H9 (cell line): ENCODE measurements around the gene C1orf159. TPM values are rescaled to one million over a fixed set of nuclear protein-coding genes. Genes with fewer than 3 reads are reported as not detected.

Experiments used
- DNase-seq: peaks from one replicate; pipeline ENCODE4 v3.0.0-alpha.2; 2017
- H2AFZ ChIP-seq: one replicate; pipeline ENCODE4 v1.6.1; 2013; ENCODE audit warnings: mild to moderate bottlenecking, low read length, control low read depth, moderate library complexity
- H2AK5ac ChIP-seq: 2 replicates; pipeline ENCODE4 v1.6.1; 2013; ENCODE audit warnings: low read length, control low read depth, mixed read lengths; ENCODE audit not compliant: insufficient read length
- H2BK120ac ChIP-seq: one replicate; pipeline ENCODE4 v1.6.1; 2013; ENCODE audit warnings: low read depth, mild to moderate bottlenecking, low read length, control low read depth, inconsistent platforms; ENCODE audit not compliant: poor library complexity, severe bottlenecking
- H2BK12ac ChIP-seq: 2 replicates; pipeline ENCODE4 v1.6.1; 2013; ENCODE audit warnings: low read length, control low read depth, mixed read lengths, low read depth; ENCODE audit not compliant: insufficient read length
- H2BK15ac ChIP-seq: 2 replicates; pipeline ENCODE4 v1.6.1; 2013; ENCODE audit warnings: low read depth, low read length, control low read depth
- H2BK20ac ChIP-seq: one replicate; pipeline ENCODE4 v1.6.1; 2013; ENCODE audit warnings: low read depth, mild to moderate bottlenecking, low read length, control low read depth, inconsistent platforms; ENCODE audit not compliant: poor library complexity, severe bottlenecking
- H2BK5ac ChIP-seq: 2 replicates; pipeline ENCODE4 v1.6.1; 2013; ENCODE audit warnings: low read length, control low read depth, mixed read lengths; ENCODE audit not compliant: insufficient read length
- H3K14ac ChIP-seq: 2 replicates; pipeline ENCODE4 v1.6.1; 2013; ENCODE audit warnings: low read length, control low read depth; ENCODE audit not compliant: insufficient read depth
- H3K18ac ChIP-seq: 2 replicates; pipeline ENCODE4 v1.6.1; 2013; ENCODE audit warnings: low read depth, mild to moderate bottlenecking, mixed read lengths, low read length, control low read depth; ENCODE audit not compliant: insufficient read length
- H3K23ac ChIP-seq: 2 replicates; pipeline ENCODE4 v1.6.1; 2013; ENCODE audit warnings: low read length, control low read depth, mixed read lengths, low read depth; ENCODE audit not compliant: insufficient read length
- H3K23me2 ChIP-seq: 2 replicates; pipeline ENCODE4 v1.6.1; 2013; ENCODE audit warnings: low read depth, mild to moderate bottlenecking, mixed read lengths, low read length, control low read depth; ENCODE audit not compliant: insufficient read length, poor library complexity, severe bottlenecking
- H3K27ac ChIP-seq: 2 replicates; pipeline ENCODE4 v1.5.1; 2013; ENCODE audit warnings: low read length, control low read depth, mixed read lengths, low read depth; ENCODE audit not compliant: insufficient read length
- H3K27me3 ChIP-seq: 2 replicates; pipeline ENCODE4 v1.6.1; 2013; ENCODE audit warnings: low read length, control low read depth, inconsistent platforms; ENCODE audit not compliant: insufficient read depth
- H3K4ac ChIP-seq: 2 replicates; pipeline ENCODE4 v1.6.1; 2013; ENCODE audit warnings: low read depth, mild to moderate bottlenecking, control low read depth, inconsistent platforms, low read length, moderate library complexity
- H3K4me1 ChIP-seq: 2 replicates; pipeline ENCODE4 v1.6.1; 2013; ENCODE audit warnings: low read length, control low read depth, inconsistent platforms; ENCODE audit not compliant: insufficient read depth
- H3K4me2 ChIP-seq: 2 replicates; pipeline ENCODE4 v1.6.1; 2013; ENCODE audit warnings: low read length, control low read depth, mixed read lengths; ENCODE audit not compliant: insufficient read length, insufficient read depth
- H3K56ac ChIP-seq: 2 replicates; pipeline ENCODE4 v1.6.1; 2013; ENCODE audit warnings: low read depth, mild to moderate bottlenecking, mixed read lengths, low read length, control low read depth; ENCODE audit not compliant: insufficient read length
- H3K79me1 ChIP-seq: 2 replicates; pipeline ENCODE4 v1.6.1; 2013; ENCODE audit warnings: low read depth, mild to moderate bottlenecking, moderate library complexity, low read length, control low read depth, inconsistent platforms; ENCODE audit not compliant: insufficient read depth, poor library complexity, severe bottlenecking
- H3K79me2 ChIP-seq: 2 replicates; pipeline ENCODE4 v1.6.1; 2013; ENCODE audit warnings: low read length, control low read depth, inconsistent platforms; ENCODE audit not compliant: insufficient read depth
- H3K9ac ChIP-seq: 2 replicates; pipeline ENCODE4 v1.6.1; 2013; ENCODE audit warnings: low read length, control low read depth, mixed read lengths; ENCODE audit not compliant: insufficient read length; ENCODE audit errors: extremely low read depth
- H3K9me3 ChIP-seq: one replicate; pipeline ENCODE4 v1.6.1; 2013; ENCODE audit warnings: low read depth, low read length, inconsistent platforms; ENCODE audit not compliant: control insufficient read depth
- H3T11ph ChIP-seq: one replicate; pipeline ENCODE4 v1.6.1; 2013; ENCODE audit warnings: mild to moderate bottlenecking, low read length, control low read depth, inconsistent platforms
- H4K20me1 ChIP-seq: one replicate; pipeline ENCODE4 v1.6.1; 2013; ENCODE audit not compliant: control insufficient read depth, insufficient read length, insufficient read depth
- H4K5ac ChIP-seq: 2 replicates; pipeline ENCODE4 v1.6.1; 2013; ENCODE audit warnings: low read depth, mild to moderate bottlenecking, mixed read lengths, low read length, control low read depth; ENCODE audit not compliant: insufficient read length
- H4K8ac ChIP-seq: replicated peaks from 2 replicates; pipeline ENCODE4 v1.6.1; 2013; ENCODE audit warnings: low read length, control low read depth, mixed read lengths, low read depth; ENCODE audit not compliant: insufficient read length
- H4K91ac ChIP-seq: 2 replicates; pipeline ENCODE4 v1.6.1; 2013; ENCODE audit warnings: low read depth, mild to moderate bottlenecking, moderate library complexity, mixed read lengths, low read length, control low read depth; ENCODE audit not compliant: insufficient read length
- H3K27ac Mint-ChIP-seq, 3 experiments: 2 replicates in 2 of 3; 3 replicates in 1 of 3; pipeline ENCODE4 v1.8.0; 2020 to 2021; ENCODE audit warnings: mixed read lengths in 3 of 3, mild to moderate bottlenecking in 1 of 3, moderate library complexity in 1 of 3
- H3K27me3 Mint-ChIP-seq: 2 replicates; pipeline ENCODE4 v1.8.0; 2021; ENCODE audit warnings: low read depth, mild to moderate bottlenecking, moderate library complexity, mixed read lengths
- H3K36me3 Mint-ChIP-seq, 3 experiments: 2 replicates in 2 of 3; 3 replicates in 1 of 3; pipeline ENCODE4 v1.8.0; 2020 to 2021; ENCODE audit warnings: low read depth in 3 of 3, mixed read lengths in 3 of 3; ENCODE audit not compliant: insufficient read depth in 1 of 3
- H3K4me1 Mint-ChIP-seq, 2 experiments: 2 replicates each; pipeline ENCODE4 v1.8.0; 2020; ENCODE audit warnings: mixed read lengths in 2 of 2
- H3K4me3 Mint-ChIP-seq, 2 experiments: 2 replicates in 1 of 2; 3 replicates in 1 of 2; pipeline ENCODE4 v1.8.0; 2020 to 2021; ENCODE audit warnings: mild to moderate bottlenecking in 2 of 2, mixed read lengths in 2 of 2, moderate library complexity in 1 of 2
- H3K9me3 Mint-ChIP-seq, 2 experiments: 2 replicates in 1 of 2; 3 replicates in 1 of 2; pipeline ENCODE4 v1.8.0; 2020; ENCODE audit warnings: mild to moderate bottlenecking in 2 of 2, mixed read lengths in 2 of 2, moderate library complexity in 1 of 2
- WGBS: extraction: QIAGEN DNeasy Blood & Tissue Kit; methylation state at CpG from one replicate; pipeline ENCODE4 v1.1.7; 2013; ENCODE audit warnings: missing lambda C conversion rate, low lambda C conversion rate, mixed read lengths; ENCODE audit not compliant: insufficient read length; ENCODE audit errors: extremely low coverage; 5-methylcytosine and 5-hydroxymethylcytosine counted together
- total RNA-seq: library from RNA; stranded (reverse); gene quantifications from 2 replicates; pipeline ENCODE4 v1.2.1, GENCODE V29; 2021
- TF ChIP-seq, protein P1 (sequence below): fragments of 200-600 bp; sonication (generic); conservative IDR thresholded peaks from 3 replicates; pipeline ENCODE4 v1.8.0; 2021; ENCODE audit warnings: antibody characterized with exemption, mild to moderate bottlenecking

C1orf159 gene
- total RNA-seq, 1 experiment from 2014 or later: 12.3 TPM

- Histone ChIP-seq H3K79me2 (no peaks in the 10 kb centered on the region), H3K18ac (no peak overlapping the region), H3K4ac (no peak overlapping the region), H4K91ac (no peak overlapping the region), H4K8ac (no peak overlapping the region), H4K5ac (no peak overlapping the region), H3K4me1 (no peaks in the 10 kb centered on the region), H3K56ac (no peak overlapping the region), H2BK12ac (no peak overlapping the region), H2BK120ac (no peak overlapping the region), H3K27me3 (no peaks in the 10 kb centered on the region), H3K23ac (no peak overlapping the region), H3K27ac (no peak overlapping the region), H2BK5ac (no peak overlapping the region), H2BK20ac (no peak overlapping the region), H2AK5ac (no peak overlapping the region), H3K9me3 (no peaks in the 10 kb centered on the region), H3K79me1 (no peaks in the 10 kb centered on the region), H3K9ac (no peak overlapping the region), H3K14ac (peak overlapping the region; percentile 78), H3K23me2 (peaks cover 3% of the 10 kb centered on the region), H3T11ph (no peak overlapping the region), H4K20me1 (no peaks in the 10 kb centered on the region), H2AFZ (no peak overlapping the region), H2BK15ac (no peak overlapping the region), H3K4me2 (no peak overlapping the region)
- H3K9me3 Mint-ChIP-seq: no peaks in the 10 kb centered on the region
- H3K27ac Mint-ChIP-seq: peak overlapping the region in 2 of 3 experiments; percentile 61 to 79; a peak in 3 of 7 replicates
- WGBS: no CpG with 5 or more reads among the region's 33 CpGs
- peaks cover 0 to 3% (median 0%) of the 10 kb centered on the region in 3 experiments; a peak in 3 of 7 replicates for H3K36me3 Mint-ChIP-seq
- peak overlapping the region; percentile 39 to 74; a peak in 3 of 5 replicates for H3K4me3 Mint-ChIP-seq
- peaks cover 15 to 28% of the 10 kb centered on the region in 2 experiments for H3K4me1 Mint-ChIP-seq
- peaks cover 3% of the 10 kb centered on the region for H3K27me3 Mint-ChIP-seq
- TF ChIP-seq, protein P1, sequence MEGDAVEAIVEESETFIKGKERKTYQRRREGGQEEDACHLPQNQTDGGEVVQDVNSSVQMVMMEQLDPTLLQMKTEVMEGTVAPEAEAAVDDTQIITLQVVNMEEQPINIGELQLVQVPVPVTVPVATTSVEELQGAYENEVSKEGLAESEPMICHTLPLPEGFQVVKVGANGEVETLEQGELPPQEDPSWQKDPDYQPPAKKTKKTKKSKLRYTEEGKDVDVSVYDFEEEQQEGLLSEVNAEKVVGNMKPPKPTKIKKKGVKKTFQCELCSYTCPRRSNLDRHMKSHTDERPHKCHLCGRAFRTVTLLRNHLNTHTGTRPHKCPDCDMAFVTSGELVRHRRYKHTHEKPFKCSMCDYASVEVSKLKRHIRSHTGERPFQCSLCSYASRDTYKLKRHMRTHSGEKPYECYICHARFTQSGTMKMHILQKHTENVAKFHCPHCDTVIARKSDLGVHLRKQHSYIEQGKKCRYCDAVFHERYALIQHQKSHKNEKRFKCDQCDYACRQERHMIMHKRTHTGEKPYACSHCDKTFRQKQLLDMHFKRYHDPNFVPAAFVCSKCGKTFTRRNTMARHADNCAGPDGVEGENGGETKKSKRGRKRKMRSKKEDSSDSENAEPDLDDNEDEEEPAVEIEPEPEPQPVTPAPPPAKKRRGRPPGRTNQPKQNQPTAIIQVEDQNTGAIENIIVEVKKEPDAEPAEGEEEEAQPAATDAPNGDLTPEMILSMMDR: no peak
- no peak for DNase-seq
Observed at GRCh38 chr1:1163538-1164070, 47.7 kb upstream of the C1orf159 start.
